Lower leg skin (tissue), 4 donors: ENCODE measurements around the gene OPRM1. TPM values are rescaled to one million over a fixed set of nuclear protein-coding genes. Genes with fewer than 3 reads are reported as not detected.

Experiments used
- DNase-seq, 2 donors: peaks; one replicate each; pipeline ENCODE4 v3.0.0-alpha.2; 2019; ENCODE audit warnings: low spot score in 2 of 2
- H3K4me3 ChIP-seq: fragments of 200-600 bp; sonication (generic); 2 replicates; pipeline ENCODE4 v1.5.1; 2017; ENCODE audit warnings: mild to moderate bottlenecking, low read depth; ENCODE audit not compliant: poor library complexity, severe bottlenecking
- CTCF ChIP-seq, 3 donors: fragments of 450-650 bp; IDR thresholded peaks; one replicate each; pipeline ENCODE4 v1.5.1; 2016; ENCODE audit warnings: antibody characterized with exemption in 3 of 3, mild to moderate bottlenecking in 3 of 3, moderate library complexity in 2 of 3
- POLR2A ChIP-seq, 2 donors: fragments of 450-650 bp; IDR thresholded peaks; one replicate each; pipeline ENCODE4 v1.6.1; 2016 to 2017; ENCODE audit warnings: antibody characterized with exemption in 2 of 2, mild to moderate bottlenecking in 1 of 2, moderate library complexity in 1 of 2
- WGBS, 2 donors: methylation state at CpG; one replicate each; pipeline ENCODE4 v1.1.5; 2018; 5-methylcytosine and 5-hydroxymethylcytosine counted together
- intact Hi-C: fragments of 100-400 bp; cut with DNase I; formaldehyde crosslinking; loops from one replicate; pipeline ENCODE4 v1.15.0; 2023; ENCODE audit warnings: low total_unique reads
- total RNA-seq, 4 donors: library from RNA; depleted of rRNA; stranded (reverse); fragments of >200 nt; gene quantifications; one replicate each; pipeline ENCODE4 v1.1.0, GENCODE V29; 2016

The OPRM1 gene
- total RNA-seq, 4 donors from 2014 or later = not detected

- no peak for DNase-seq
- intact Hi-C loops = no loop called here
- no peak overlapping the region for H3K4me3 ChIP-seq
- TF ChIP-seq CTCF (IDR thresholded peaks at IDR 0.05) (no peak), POLR2A (IDR thresholded peaks at IDR 0.05) (no peak)
- WGBS, 2 donors = 31 to 39% methylated on average over 2 of the region's 2 CpGs
Observed at GRCh38 chr6:154127657-154128056, 88.6 kb downstream of the OPRM1 start.

- H3K4me3 ChIP-seq = no peak overlapping the region
- no peak for TF ChIP-seq CTCF (IDR thresholded peaks at IDR 0.05)
- TF ChIP-seq POLR2A (IDR thresholded peaks at IDR 0.05) = no peak
- intact Hi-C loops = no loop called here
- DNase-seq = no peak
- WGBS, 2 donors = 90 to 92% methylated on average over 8 of the region's 8 CpGs
Observed at GRCh38 chr6:154134471-154135147, 95.6 kb downstream of the OPRM1 start.

- WGBS, 2 donors = 78 to 86% methylated on average over 6 of the region's 6 CpGs
- intact Hi-C loops = no loop called here
- no peak for DNase-seq
- no peak overlapping the region for H3K4me3 ChIP-seq
- no peak for TF ChIP-seq CTCF (IDR thresholded peaks at IDR 0.05)
- TF ChIP-seq POLR2A (IDR thresholded peaks at IDR 0.05) = no peak
Observed at GRCh38 chr6:154138793-154139192, 99.8 kb downstream of the OPRM1 start.

- no peak overlapping the region for H3K4me3 ChIP-seq
- intact Hi-C loops = no loop called here
- WGBS, 2 donors = 75 to 84% methylated on average over 6 of the region's 6 CpGs
- TF ChIP-seq POLR2A (IDR thresholded peaks at IDR 0.05) (no peak), CTCF (IDR thresholded peaks at IDR 0.05) (no peak)
- DNase-seq = no peak
Observed at GRCh38 chr6:154139892-154140291, 100.9 kb downstream of the OPRM1 start.

GRCh38 chr6:154140743-154141142, 101.7 kb downstream of the OPRM1 start:
- TF ChIP-seq POLR2A (IDR thresholded peaks at IDR 0.05) (no peak), CTCF (IDR thresholded peaks at IDR 0.05) (no peak)
- intact Hi-C loops = no loop called here
- no peak for DNase-seq
- no peak overlapping the region for H3K4me3 ChIP-seq
- WGBS, 2 donors = 51 to 93% methylated on average over 2 of the region's 2 CpGs

GRCh38 chr6:154143753-154144152, 104.7 kb downstream of the OPRM1 start:
- WGBS, 2 donors = 77 to 78% methylated on average over 1 of the region's 1 CpG
- no peak for DNase-seq
- TF ChIP-seq POLR2A (IDR thresholded peaks at IDR 0.05) (no peak), CTCF (IDR thresholded peaks at IDR 0.05) (no peak)
- intact Hi-C loops = no loop called here
- no peak overlapping the region for H3K4me3 ChIP-seq
